ENCODE results near the gene MAST4. TPM values are rescaled to one million over a fixed set of nuclear protein-coding genes. Genes with fewer than 3 reads are reported as not detected.

Gene MAST4
- total and polyA plus RNA-seq, 2 of the 4 experiments (the other 2 are of a cell fraction), result 4.8 to 6.8 TPM

DNA sequence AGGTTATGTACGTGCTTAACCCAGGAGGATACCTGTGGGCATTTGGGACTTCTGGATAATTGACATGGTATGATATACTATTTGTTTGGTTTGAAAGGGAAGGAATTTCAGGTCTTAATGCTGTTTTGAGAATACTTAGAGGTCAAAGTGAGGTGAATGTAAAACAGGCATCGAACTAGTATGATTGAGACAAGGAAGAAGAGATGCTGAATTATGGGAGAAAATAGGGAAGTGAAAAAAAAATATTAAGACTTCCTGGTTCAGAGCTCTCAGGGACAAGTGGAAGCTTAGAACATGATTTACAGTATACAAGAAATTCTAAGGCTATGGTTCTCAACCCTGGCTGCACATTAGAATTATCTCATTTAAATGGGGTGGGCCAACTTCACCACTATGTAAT is 485.1 kb downstream of the MAST4 start:
- Histone ChIP-seq H4K91ac (ENCODE audit: insufficient read depth, low read depth, low read length) (no peak overlapping the region), H3K9ac (ENCODE audit: low read depth, low read length) (no peak overlapping the region), H3K4me2 (ENCODE audit: low read depth, low read length) (no peak overlapping the region), H2BK5ac (ENCODE audit: low read depth, low read length, poor library complexity, severe bottlenecking) (no peak overlapping the region), H4K8ac (ENCODE audit: low read depth in 2 of 2, low read length in 2 of 2) (no peak overlapping the region), H2AFZ (replicated peaks; ENCODE audit: low read length, poor library complexity) (no peak overlapping the region), H3K36me3 (ENCODE audit: control insufficient read depth, insufficient read depth, low read length) (no peaks in the 10 kb centered on the region), H2BK120ac (ENCODE audit: low read depth, low read length) (no peak overlapping the region), H3K79me1 (ENCODE audit: low read depth in 1 of 2, low read length in 2 of 2) (peaks cover 4 to 6% of the 10 kb centered on the region in 2 experiments; a peak in 1 of 4 replicates), H2AK9ac (replicated peaks; ENCODE audit: low read depth, low read length, poor library complexity) (no peak overlapping the region), H3K18ac (ENCODE audit: low read depth, low read length) (no peak overlapping the region), H2BK15ac (ENCODE audit: low read depth, low read length) (no peak overlapping the region), H3K14ac (replicated peaks; ENCODE audit: low read depth, low read length) (no peak overlapping the region), H2BK20ac (ENCODE audit: low read depth, low read length) (no peak overlapping the region), H4K20me1 (ENCODE audit: insufficient read depth, low read length) (no peaks in the 10 kb centered on the region), H3K23ac (ENCODE audit: low read depth, low read length) (no peak overlapping the region), H2AK5ac (ENCODE audit: low read depth, low read length) (no peak overlapping the region), H4K5ac (ENCODE audit: low read depth, low read length) (no peak overlapping the region), H3K56ac (ENCODE audit: extremely low read depth, insufficient read depth, low read length) (no peak overlapping the region), H3K4ac (ENCODE audit: low read depth, low read length) (no peak overlapping the region), H3K27ac (ENCODE audit: insufficient read depth, low read length) (no peak overlapping the region), H3K9me3 (ENCODE audit: control insufficient read depth, insufficient read depth, low read length) (no peaks in the 10 kb centered on the region), H3K4me1 (ENCODE audit: control insufficient read depth, insufficient read depth, low read length) (peaks cover 2% of the 10 kb centered on the region; the same call in 1 of the 2 replicates), H3K27me3 (ENCODE audit: control insufficient read depth, insufficient read depth, low read length) (no peaks in the 10 kb centered on the region), H3K4me3 (ENCODE audit: insufficient read depth, low read depth, low read length) (no peak overlapping the region), H3K9me1 (ENCODE audit: insufficient read depth, low read length) (no peaks in the 10 kb centered on the region)
- BruUV-seq (replicated peaks), result no TSS peak
- POLR2A ChIA-PET (ENCODE audit: unreplicated experiment), result no interaction called here
- ATAC-seq (ENCODE audit: low read depth) (no peak), DNase-seq (no peak)
- in situ Hi-C loops (cut with MboI; ENCODE audit: low sequenced_read_pairs) (no loop called here), dilution Hi-C loops (cut with HindIII; ENCODE audit: low sequenced_read_pairs, unreplicated experiment) (no loop called here), intact Hi-C loops (cut with micrococcal nuclease) (no loop called here)
- WGBS, 2 experiments (ENCODE audit: extremely low coverage in 2 of 2, insufficient read length in 1 of 2), result 100% methylated on average over 1 of the region's 2 CpGs
- CTCF ChIA-PET, result no interaction called here
- TF ChIP-seq CTCF (conservative IDR thresholded peaks at IDR 0.05; ENCODE audit: low read depth, low read length) (no peak), MAFK (IDR thresholded peaks at IDR 0.05; ENCODE audit: low read depth, low read length) (no peak), SMC3 (IDR thresholded peaks at IDR 0.05; ENCODE audit: low read depth, low read length) (no peak), MXI1 (IDR thresholded peaks at IDR 0.05; ENCODE audit: borderline replicate concordance, low read depth, low read length) (no peak), POLR2A (IDR thresholded peaks at IDR 0.05; ENCODE audit: low read depth, low read length) (no peak), RFX5 (IDR thresholded peaks at IDR 0.05; ENCODE audit: low read depth, low read length) (no peak), BHLHE40 (IDR thresholded peaks at IDR 0.05; ENCODE audit: low read depth, low read length) (no peak), RAD21 (IDR thresholded peaks at IDR 0.05; ENCODE audit: low read length) (no peak), NFE2L2 (IDR thresholded peaks at IDR 0.05; ENCODE audit: low read depth, low read length) (no peak), CEBPB (IDR thresholded peaks at IDR 0.05; ENCODE audit: low read depth, low read length) (no peak), MAZ (IDR thresholded peaks at IDR 0.05; ENCODE audit: borderline replicate concordance, low read depth, low read length) (no peak), FOS (IDR thresholded peaks at IDR 0.05; ENCODE audit: low read depth, low read length) (no peak), RCOR1 (IDR thresholded peaks at IDR 0.05; ENCODE audit: insufficient replicate concordance, low read length) (no peak), CHD1 (IDR thresholded peaks at IDR 0.05; ENCODE audit: low read depth, low read length) (no peak)
- TF ChIP-seq, protein P1, sequence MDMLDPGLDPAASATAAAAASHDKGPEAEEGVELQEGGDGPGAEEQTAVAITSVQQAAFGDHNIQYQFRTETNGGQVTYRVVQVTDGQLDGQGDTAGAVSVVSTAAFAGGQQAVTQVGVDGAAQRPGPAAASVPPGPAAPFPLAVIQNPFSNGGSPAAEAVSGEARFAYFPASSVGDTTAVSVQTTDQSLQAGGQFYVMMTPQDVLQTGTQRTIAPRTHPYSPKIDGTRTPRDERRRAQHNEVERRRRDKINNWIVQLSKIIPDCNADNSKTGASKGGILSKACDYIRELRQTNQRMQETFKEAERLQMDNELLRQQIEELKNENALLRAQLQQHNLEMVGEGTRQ (IDR thresholded peaks at IDR 0.05; ENCODE audit: low read depth, low read length), result no peak

Data from IMR-90 (cell line).